Measurements from ENCODE around the gene CD164L2.

Gene CD164L2

DNA sequence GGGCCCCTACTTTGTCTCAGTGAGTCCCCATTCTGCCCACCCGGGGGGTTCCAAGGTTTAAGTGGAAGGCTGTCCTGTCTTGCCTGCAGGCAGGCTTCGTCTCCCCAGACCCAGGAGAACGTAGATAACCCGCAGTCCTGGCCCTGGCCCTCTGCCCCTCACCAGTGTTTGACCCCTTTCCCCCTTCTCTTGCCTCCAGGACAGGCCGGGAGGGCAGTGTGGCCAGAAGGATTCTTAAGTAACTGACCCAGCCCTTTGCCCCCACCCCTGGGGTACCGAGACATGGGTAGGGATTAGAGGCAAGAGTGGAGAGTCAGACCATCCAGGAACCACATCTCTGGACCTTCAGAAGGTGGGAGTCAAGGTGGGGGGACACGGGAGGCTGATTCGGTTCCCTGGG is 52.3 kb downstream of the CD164L2 start:
- H3K4me1 ChIP-seq (ENCODE audit: control insufficient read depth in 5 of 5, insufficient read depth in 5 of 5, low read length in 5 of 5), result peaks cover 2 to 22% (median 5%) of the 10 kb centered on the region in 5 donors
- peaks cover 0 to 73% (median 63%) of the 10 kb centered on the region in 5 donors for H3K36me3 ChIP-seq (ENCODE audit: control insufficient read depth in 5 of 5, insufficient read depth in 5 of 5, low read length in 5 of 5)
- H3K9me3 ChIP-seq (ENCODE audit: control insufficient read depth in 5 of 5, low read length in 5 of 5), result no peaks in the 10 kb centered on the region
- no peaks in the 10 kb centered on the region for H3K27me3 ChIP-seq (ENCODE audit: control insufficient read depth in 5 of 5, insufficient read depth in 4 of 5, low read length in 5 of 5)
- no peak overlapping the region for H3K9ac ChIP-seq (ENCODE audit: low read length in 5 of 5)
- H3K4me3 ChIP-seq (ENCODE audit: low read depth in 1 of 5, low read length in 5 of 5), result no peak overlapping the region
- H3K27ac ChIP-seq (ENCODE audit: low read depth, low read length), result no peak overlapping the region

All from subcutaneous abdominal adipose tissue (tissue), 5 donors.